HG02852 (cell line): ENCODE results near the gene HSD11B1L.
"Not testable (repeated sequence)": the region's sequence is repeated elsewhere in the genome, so short reads cannot be mapped to it uniquely, and the experiment has no call there.

Experiments
- ATAC-seq: cut with Tn5 transposase; IDR thresholded peaks from one replicate; pipeline ENCODE4 v1.9.1; 2021; ENCODE audit warnings: mild to moderate bottlenecking, moderate library complexity; ENCODE audit not compliant: unreplicated experiment

HSD11B1L gene

DNA sequence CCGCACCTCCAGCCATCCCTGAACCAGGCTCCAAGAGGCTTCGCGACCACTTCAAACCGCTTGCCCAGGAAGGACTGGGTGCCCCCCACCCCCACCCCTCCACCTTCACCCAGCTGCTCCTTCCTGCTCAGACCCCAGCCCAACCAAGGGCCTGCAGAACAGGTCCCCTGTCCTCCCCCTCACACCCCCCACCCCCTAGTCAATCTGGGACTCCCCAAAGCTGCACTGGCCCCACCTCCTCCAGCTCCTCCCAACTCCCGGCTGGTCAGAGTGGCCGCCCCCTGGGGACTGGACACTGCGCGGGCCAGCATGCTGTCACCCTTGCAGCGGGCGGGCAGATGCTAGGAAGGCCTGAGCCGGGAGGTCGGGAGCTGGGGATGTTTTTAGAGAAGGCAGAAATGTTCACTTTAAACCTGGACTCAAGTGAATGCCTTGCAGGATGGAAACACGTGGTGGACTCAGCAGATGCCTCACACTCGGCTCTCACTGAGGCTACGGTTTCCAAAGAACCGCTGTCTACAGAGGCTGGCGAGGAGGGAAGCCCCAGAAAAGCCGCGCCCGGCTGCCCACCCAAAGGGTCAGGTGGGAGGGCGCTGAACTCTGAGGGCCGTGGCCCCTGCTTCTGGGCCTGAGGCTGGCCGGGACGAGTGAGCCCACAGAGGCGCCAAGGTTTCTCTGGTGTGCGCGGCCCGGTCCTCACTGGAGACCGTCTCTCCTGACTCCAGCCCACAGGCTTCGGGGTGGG, 17.2 kb downstream of the HSD11B1L start:
- ATAC-seq = no peak

DNA sequence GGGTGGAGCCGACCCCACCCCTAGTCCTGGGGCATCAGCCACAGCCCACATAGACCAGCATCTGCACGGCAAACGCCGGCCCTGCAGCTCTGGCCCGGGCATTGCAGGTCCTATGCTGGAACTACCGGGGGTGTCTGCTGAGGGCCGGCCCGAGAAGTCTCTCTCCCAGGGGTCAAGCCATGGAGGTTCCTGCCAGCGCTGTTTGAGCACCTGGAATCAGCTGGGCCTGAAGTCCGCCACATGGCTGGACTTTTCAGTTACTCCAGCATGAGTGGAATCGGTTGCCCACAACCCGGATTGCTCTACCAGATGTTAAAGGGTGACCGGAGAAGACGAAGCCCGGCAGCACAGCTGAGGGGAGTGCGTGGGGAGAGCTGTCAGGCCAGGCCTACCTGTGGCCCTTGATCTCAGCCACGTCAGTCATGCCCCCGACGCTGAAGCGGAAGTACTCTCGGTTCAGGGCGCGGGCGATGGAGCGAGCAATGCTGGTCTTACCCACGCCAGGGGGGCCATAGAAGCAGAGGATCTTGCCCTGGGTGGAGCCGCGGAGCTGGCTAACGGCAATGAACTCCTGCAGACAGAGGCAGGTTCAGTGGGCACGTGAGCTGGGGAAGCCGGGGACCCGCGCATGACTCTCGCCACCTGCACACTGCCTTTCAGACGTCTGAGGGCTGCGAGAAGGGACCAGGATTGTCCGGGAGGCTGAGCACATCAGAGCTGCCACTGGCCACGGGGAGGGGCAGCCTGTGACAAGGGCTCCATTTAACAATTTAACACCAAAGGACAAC, 18.0 kb downstream of the HSD11B1L start:
- no peak for ATAC-seq

DNA sequence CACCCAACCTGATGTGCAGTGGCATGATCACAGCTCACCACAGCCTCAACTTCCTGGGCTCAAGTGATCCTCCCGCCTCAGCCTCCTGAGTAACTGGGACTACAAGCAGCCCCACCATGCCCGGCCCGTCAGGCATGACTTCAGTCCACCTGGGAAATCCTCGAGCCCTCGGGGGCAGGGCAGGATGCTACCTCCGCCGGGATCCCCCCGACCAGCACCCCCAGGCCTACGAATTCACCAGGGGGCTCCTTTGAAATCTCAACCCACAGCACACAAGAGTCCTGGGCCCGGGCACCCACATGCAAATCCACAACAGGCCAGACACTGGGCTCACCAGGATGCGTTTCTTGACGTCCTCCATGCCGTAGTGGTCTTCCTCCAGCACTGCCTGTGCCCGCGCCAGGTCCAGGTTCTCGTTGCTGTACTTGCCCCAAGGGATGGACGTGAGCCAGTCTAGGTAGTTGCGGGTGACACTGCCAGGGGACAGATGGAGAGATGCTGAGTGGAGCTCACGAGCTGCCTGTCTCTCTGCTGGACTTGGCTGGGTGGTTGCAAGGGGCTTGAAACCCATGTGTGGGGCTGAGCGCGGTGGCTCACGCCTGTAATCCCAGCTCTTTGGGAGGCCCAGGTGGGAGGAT, 19.7 kb downstream of the HSD11B1L start:
- no peak for ATAC-seq

DNA sequence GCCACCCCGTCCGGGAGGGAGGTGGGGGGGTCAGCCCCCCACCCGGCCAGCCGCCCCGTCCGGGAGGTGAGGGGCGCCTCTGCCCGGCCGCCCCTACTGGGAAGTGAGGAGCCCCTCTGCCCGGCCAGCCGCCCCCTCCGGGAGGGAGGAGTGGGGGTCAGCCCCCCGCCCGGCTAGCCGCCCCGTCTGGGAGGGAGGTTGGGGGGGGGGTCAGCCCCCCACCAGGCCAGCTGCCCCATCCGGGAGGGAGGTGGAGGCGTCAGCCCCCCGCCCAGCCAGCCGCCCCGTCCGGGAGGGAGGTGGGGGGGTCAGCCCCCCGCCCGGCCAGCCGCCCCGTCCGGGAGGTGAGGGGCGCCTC, 21.2 kb downstream of the HSD11B1L start:
- not testable (repeated sequence) for ATAC-seq

DNA sequence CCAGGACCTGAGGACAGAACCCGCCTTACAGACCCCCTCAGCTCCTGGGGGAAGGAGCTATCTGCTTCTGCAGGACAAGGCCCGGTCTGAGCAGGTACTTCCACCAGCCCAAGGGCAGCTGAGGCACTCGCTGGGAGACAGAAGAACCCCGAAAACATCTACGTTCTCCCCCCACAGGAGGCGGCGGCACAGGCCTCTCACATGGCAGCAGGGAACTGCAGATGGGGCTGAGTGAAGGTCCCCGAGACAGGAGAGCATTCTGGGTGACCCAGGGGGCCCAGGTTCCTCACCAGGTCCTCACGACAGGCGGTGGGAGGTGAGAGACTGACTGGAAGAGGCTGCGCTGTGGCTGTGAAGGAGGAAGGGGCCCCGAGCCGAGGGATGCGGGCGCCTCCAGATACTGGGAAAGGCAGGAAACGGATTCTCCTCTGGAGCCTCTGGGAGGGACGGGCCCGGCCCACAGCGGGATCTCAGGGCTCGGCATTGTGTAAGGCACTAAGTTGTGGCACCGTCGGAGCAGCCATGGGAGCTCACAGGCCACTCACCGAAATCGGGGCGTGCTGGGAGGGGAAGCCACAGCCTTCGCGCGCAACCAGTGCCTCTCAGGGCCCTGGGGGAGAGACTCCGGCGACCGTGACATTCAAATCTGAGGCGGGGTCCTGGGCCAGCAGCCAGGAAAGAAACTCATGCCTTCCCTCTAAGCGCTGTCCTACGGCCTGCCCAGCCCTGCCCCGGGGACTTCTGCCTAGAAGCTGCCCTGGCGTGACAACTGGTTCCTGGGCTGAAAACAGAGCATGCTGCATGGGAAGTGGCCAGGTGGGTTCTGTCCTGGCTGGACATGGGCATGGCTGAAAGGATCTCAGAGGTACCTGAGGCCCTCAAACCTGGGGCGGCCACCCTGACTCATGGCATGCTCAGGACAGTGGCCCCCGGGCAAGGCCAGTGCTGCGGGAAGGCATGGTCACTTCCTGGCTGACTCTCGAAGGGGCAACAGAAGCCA, 23.3 kb downstream of the HSD11B1L start:
- ATAC-seq = no peak

DNA sequence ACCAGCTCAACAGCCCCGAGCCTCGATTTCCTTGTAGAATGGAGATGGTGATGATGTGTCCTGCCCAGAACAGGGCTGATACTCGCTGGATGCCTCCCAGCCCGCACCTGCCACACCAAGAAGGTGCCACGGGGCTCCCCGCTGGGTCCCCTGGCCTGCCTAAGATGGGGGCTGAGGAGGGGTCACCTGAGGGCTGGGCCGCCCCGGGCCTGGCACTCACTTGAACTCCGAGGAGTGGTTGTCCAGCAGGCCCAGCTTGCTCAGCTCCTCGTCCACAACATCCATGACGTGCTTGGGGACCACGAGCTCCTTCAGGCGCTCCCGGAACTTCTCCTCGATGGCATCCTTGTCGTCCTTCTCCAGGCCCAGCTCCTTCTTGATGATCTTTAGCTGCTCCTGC, 24.7 kb downstream of the HSD11B1L start:
- ATAC-seq = no peak

DNA sequence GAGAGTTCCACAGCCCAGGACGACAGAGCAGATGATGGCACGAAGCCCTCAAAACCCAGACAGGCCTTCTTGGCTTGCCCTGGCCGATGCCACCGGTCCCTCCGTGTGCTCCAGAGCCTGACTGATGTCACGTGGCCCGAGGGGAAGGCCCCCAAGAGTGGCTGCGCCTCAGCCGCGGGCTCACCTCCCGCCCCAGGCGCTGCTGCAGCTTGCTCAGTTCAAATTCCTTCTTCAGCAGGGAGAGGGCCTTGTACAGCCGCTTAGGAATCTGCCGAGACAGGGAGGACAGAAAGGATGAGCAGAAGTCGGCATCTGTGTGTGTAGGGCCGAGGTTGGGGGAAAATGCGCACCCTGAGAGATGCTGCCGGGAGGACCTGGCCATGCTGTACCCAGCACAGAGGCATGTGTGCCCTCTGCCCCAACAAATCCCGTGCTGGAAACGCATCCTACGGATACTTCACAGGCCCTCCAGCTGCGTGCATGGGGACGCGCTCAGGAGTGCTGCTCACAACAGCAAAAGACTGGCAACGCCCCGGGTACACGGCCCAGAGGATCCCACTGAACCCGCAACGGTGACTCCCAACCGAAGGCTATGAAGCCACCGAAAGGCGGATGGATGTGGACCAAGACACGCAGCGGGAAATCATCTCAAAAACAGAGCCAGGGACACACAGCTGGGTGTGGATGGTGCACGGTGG, 26.2 kb downstream of the HSD11B1L start:
- ATAC-seq = no peak

DNA sequence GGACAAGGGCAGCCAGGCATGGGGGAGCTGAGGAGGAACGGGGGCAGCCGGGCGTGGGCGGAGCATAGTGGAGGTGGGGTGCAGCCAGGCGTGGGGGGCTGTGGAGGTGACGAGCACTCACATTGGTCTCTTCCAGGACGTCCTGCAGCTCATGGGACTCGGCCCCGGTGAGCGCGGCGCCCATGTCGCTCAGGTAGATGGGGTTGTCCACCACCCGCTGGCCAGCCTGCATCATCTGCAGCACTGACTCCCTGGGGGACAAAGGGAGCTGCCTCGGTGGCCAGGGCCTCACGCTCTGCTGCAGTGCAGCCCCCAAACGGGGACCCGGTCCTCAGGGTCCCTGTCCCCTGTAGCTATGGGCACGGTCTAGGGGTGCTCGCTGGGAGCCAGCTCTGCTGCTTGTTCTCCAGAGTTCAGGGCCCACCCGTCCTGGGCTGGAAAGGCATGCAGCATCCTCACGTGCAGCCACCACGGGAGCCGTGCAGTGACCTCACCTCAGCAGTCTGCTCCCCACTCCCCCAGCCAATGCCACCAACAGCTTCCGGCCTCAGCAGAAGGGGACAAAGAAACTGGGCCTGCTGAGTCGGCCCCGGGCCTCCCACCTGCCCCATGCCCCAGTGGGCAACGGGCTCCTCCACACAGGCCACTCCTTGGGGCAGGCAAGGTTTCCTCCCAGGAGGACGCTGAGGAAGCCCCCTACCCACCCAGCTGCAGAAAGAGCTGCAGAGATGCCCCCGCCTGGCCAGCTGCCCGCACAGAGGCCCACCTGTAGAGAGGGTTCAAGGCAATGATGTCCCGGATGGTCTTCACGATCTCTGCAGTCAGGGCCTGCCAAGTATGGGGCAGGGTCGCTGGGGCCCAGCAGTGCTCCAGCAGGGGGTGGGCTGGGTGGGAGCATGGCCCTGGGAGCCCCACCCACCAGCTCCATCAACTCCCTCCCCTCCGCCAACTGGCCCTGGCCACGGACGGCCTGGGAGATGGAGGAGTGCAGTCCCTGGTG, 27.0 kb downstream of the HSD11B1L start:
- no peak for ATAC-seq

DNA sequence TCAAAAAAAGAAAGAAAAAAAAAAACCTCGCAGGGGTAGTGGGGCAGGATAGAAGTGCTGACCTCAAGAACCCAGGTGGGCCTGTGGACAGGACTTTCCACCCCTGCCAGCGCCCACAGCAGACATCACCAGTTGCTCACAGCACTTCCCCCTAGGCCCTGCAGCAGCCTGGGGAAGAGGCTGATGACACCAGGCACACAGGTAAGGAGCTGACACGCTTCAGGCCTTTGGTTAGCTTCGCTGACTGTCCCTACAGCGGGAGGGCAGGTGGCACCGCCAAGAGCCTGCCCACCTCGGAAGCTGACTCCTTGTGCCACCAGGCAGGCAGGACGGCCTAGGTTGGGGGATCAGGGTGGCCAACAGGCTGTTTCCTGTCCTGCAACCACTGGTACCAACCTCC, 30.2 kb downstream of the HSD11B1L start:
- ATAC-seq = no peak

DNA sequence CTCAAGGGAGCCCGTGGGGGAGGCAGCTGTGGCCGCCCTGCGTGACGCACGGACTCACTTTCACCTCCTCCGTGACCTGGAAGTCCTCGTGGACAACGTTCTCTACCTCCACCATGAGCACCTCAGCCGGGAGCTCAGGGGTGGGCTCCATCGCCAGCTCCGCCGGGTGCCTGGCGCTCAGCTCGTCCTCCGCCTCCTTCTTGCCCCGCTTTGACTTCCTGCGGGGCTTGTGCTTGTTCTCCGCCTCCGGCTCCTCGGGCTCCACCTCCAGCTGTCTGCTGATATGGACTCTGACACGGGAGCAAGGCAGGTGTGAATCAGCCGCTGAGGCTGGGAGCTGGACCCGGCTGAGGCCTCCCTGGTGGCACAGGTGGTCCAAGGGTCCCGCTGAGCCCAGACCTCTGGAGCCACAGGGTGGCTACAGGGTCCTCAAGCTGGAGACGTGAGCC, 30.9 kb downstream of the HSD11B1L start:
- no peak for ATAC-seq

DNA sequence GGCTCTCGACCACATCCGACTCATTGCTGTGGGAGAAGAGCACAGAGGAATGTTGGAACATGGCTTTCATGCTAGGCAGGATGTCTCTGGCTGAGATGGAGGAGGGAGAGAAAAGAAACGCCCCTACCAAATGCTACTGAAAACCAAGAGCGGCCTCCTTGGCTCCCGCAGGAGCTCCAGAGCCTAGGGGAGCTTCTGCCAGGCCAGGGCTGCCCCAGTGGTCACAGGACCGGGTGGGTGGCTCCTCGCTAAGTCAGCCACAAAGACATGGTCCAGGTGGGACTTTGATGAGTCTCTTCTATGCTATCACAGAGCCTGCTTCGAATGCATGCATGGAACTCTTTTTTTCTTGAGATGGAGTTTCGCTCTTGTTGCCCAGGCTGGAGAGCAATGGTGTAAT, 32.4 kb downstream of the HSD11B1L start:
- ATAC-seq = no peak

DNA sequence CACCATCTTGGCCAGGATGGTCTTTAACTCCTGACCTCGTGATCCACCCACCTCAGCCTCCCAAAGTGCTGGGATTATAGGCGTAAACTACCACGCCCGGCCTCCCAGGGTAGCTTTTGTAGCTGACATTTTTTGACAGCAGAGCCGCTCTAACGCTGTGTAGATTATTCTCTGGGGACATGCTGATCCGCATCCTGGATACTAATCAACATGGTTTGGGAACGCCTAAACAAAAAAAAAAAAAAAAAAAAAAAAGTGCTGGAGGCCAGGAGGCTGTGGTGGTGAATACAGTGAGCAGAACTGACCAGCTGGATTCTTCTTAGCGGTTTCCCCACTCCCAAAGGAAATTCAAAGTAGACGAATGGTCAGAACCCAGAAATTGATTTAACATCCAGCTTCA, 34.0 kb downstream of the HSD11B1L start:
- ATAC-seq = no peak

DNA sequence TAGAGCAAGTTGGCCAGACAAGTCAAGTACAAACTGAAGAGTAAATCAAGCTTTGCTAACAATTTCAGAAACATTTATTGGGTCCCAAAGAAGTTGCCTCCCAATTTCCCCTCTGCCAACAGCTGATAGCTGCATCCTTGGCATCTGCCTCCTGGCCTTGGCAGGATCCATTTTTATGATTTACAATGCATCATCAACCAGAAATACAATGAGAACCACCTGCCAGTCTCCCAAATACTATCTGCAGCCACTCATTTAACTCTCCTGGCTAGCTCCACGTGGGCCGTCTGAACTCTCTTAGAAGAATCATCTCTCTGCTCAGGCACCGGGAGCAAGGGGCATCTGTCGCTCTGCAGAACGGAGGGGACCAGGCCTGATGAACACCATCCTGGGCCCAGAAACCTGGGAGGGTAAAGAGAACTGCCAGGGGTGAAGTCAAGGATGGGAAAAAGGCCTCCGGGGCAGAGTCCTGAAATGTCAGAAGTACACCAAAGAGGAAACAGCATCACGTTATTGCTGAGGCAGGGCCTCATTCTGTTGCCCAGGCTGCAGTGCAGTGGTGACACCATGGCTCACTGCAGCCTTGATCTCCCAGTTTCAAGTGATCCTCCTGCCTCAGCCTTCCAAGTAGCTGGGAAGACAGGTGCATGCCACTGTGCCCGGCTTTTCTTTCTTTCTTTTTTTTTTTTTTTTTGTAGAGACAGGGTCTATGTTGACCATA, 36.5 kb downstream of the HSD11B1L start:
- no peak for ATAC-seq

DNA sequence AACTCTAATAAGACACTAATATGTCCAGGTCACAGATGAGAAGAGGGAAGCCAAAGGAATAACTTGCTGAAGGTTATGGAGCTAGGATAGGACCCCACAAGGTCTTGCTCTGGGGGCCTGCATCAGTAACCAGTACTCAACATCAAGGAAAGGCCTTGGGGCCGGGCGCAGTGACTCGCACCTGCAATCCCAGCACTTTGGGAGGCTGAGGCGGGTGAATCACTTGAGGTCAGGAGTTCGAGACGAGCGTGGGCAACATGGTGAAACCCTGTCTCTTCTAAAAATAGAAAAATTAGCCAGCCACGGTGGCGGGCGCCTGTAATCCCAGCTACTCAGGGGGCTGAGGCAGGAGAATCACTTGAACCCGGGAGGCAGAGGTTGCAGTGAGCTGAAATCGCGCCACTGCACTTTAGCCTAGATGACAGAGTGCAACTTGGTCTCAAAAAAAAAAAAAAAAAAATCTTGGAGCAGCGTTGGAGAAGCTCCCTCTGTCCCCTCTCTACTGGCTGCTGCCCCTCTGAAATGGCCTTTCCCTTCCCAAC, 37.3 kb downstream of the HSD11B1L start:
- ATAC-seq = no peak

DNA sequence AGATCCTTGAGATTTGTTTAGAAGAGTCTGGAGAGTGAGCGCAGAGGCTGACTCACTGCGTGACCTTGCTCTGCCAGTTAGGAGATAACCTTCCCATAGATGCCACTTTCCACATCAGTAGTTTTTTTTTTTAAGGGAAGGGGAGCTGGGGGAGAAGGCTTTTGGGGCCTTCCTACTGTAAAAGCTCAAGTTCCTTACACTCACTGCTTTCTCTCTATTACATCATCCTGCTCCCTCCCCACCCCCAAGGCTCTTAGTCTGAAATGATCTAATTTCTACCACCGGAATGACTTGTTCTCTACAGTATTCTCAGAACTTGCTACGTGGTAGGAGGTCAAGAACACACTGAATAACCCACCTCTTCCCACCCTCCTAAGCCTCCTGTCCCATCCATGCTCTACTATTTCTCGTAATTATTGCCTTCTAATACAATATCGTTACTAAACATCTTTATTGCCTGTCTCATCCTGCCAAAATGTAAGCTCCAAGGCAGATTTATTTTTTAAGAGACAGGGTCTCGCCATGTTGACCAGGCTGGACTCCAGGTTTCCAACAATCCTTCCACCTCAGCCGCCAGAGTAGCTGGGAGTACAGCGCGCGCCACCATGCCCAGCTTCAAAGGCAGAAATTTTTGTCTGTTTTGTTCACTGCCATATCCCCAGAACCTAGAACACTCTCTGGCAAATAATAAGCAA, 37.9 kb downstream of the HSD11B1L start:
- ATAC-seq = no peak

DNA sequence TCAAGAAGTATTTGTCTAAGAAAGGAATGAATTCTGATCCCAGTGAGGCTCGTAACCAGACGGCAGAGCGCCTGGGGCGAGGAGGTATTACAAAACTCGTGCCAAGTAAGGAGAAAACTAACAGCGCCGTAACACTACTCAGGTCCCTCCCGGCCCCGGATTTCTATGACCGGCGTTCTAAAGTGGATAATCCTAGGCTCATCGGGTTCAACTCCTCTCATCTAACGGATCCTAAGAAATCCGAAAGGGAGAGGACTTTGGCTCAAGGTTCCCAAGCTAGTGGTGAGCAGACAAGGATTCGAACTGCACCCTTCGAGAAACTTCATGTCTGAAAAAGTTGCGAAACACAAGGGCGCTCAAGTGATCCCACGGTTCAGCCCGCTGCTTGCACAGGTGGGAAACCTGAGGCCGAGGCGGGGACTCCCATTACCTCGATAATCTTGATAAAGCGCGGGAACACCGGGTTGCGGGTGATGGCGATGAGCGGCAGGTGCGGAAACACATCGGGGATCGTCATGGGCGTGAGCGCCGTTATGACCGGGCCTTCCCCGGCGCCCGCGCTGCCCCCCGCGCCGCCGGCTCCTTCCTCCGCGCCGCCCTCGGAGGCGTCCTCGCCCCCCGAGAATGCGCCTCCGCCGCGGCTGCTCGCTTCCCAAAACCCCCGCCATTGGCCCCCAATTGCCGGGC, 38.6 kb downstream of the HSD11B1L start:
- no peak for ATAC-seq
